GM19438 (cell line): ENCODE data around the gene P4HB.
A peak's percentile ranks its signal among the peaks of the same experiment; 100 is the strongest.

Source experiments
- ATAC-seq: cut with Tn5 transposase; IDR thresholded peaks from one replicate; pipeline ENCODE4 v1.9.1; 2021; ENCODE audit warnings: low read depth; ENCODE audit not compliant: unreplicated experiment

P4HB gene

GRCh38 chr17:81869221-81870130 is 9.1 kb upstream of the P4HB start:
- ATAC-seq: no peak

- no peak for ATAC-seq
Measured at GRCh38 chr17:81868674-81869220, 8.4 kb upstream of the P4HB start.

GRCh38 chr17:81867991-81868673 is 7.8 kb upstream of the P4HB start:
- no peak for ATAC-seq

DNA sequence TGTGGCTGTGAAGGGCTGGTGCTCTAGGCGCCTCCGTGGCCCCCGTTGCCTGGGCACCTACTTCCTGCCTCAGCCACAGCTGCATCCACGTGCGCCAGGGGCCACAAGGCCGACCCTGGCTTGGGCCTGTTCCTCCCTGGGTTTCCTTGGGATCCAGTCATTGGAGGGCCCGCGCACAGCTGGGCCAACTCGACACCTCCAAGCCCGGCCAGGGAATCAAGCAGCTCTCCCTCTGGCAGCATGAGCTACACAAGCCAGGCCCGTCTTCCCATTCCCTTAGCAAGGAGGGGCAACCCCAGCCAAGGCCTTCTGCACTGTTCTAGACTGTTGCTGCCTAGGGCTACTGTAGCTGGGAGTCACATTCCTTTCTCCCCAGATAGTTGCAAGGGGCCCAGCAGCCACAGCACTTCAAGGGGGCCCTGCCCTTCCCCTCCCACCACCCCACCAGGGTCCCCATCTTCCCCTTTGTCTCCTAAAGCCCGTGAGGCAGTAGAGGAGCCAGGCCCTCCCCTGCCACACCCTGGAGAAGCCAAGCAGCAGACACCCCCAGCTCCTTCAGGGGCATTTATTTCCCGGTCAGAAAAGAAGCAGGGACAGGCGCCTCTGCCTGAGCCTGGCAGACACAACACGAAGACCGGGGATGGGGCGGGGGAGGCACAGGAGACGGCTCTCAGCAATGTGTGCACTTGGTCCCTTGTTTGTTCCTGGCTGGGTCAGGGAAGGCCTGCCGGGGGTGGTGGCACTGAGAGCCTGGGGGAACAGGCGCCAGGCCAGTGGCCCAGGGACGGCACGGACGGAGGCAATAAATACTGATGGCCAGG is 7.0 kb upstream of the P4HB start:
- no peak for ATAC-seq

DNA sequence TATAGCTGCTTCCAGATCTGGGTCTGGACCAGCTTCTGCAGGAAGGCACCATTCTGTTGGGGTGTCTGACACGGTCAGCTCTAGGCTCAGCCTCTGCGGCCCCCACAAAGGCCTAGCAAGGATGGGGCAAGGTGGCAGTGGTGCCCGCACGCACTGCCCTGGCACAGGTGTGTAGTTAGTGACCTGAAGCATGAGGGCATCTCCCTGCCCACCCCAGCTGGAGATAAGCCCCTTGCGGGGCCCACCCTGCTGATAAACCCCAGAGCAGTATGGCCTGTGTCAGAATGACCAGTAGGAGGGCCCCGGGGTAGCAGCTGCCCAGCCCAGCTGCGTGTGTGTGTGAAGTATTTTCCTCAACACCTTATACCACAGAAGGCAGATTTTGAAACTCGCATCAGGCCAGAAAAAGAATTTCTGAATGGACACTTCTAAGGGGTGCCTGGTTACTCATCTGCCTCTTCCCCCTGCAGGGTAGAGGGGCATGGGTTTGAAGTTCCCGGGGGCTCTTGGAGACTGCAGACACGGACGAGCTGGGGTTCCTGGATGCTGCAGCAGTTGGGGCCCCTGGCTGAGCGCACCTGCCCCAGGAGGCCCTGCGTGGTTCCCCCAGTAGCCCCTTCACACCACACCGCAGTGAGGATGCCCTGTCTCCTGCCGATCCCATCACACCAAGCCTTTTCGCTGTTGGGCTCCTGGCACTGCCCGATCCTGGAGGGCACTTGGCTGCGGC is 6.3 kb upstream of the P4HB start:
- ATAC-seq: no peak

DNA sequence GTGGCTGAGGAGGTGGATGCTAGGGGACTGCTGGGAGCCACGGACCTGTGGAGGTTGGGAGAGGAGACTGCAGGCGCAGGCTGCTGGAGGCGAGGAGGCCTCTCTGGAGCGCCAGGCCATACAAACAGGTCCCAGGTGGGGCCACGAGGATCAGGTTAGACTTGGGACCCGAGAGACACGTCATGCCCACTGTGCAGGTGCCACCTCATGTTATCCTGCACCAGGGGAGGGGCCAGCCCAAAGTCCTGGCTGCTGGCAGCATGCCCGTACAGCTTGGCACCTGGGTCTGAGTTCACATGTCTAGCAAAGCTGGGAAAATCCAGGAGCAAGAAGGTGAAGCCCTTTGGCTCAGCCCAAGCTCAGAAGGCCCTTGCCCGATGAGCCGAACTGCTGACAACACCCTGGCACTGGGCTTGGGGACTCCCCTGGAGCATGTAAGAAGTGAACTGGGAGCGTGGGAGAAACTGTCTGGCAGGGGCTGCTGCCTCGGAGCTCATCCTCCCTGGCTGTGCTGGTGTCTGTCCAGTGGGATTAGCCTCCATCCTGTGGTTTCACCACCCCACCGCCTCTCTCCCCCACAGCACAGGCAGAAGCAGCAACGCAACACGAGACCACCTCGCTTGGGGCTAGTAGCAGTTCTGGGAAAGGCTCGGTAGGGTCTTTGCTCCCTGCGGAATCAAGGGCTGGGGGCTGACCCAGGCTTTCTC is 5.6 kb upstream of the P4HB start:
- no peak for ATAC-seq

DNA sequence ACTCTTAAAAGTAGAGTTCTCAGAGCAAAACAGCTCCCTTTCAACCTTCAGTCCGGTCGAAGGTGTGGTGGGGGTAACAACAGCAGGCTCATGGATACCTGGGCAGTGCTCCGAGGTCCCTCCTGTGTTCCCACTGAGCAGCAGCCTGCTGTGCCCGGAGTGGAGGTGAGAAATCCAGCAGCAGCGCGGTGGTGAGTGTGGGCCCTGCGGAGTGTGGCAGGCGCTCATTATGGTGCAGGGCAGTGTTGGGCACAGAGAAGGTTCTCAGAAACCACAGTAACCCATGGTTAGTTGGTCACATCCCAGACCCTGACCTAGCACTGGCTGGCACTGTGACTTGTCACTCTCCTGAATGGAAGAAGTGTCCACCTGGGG is 5.0 kb upstream of the P4HB start:
- ATAC-seq: no peak

- no peak for ATAC-seq
Measured at GRCh38 chr17:81863833-81864768, 3.8 kb upstream of the P4HB start.

- no peak for ATAC-seq
Measured at GRCh38 chr17:81863123-81863675, 2.9 kb upstream of the P4HB start.

- peak; percentile 74 for ATAC-seq
Measured at GRCh38 chr17:81860756-81861568, 627 bp upstream of the P4HB start.

- no peak for ATAC-seq
Measured at GRCh38 chr17:81858967-81859905, 1.1 kb downstream of the P4HB start.

GRCh38 chr17:81858170-81858966 is 2.0 kb downstream of the P4HB start:
- no peak for ATAC-seq

GRCh38 chr17:81854974-81855774 is 5.2 kb downstream of the P4HB start:
- no peak for ATAC-seq

GRCh38 chr17:81852237-81852636 is 8.1 kb downstream of the P4HB start:
- no peak for ATAC-seq

GRCh38 chr17:81851423-81851822 is 8.9 kb downstream of the P4HB start:
- ATAC-seq: no peak
